ENCODE measurements around the gene ZNF283.
"Not testable (repeated sequence)": the region's sequence is repeated elsewhere in the genome, so short reads cannot be mapped to it uniquely, and the experiment has no call there.

DNA sequence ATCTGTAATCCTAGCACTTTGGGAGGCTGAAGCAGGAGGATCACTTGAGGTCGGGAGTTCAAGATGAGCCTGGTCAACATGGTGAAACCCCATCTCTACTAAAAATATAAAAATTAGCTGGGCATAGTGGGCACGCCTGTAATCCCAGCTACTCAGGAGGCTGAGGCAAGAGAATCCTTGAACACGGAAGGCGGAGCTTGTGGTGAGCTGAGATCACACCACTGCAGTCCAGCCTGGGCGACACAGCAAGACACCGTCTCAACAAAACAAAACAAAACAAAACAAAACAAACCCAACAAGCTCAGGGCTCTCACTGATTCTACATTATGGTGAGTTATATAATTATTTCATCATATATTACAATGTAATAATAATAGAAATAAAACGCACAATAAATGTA is 20.7 kb upstream of the ZNF283 start:
- not testable (repeated sequence) for TF ChIP-seq CTCF, POLR2AphosphoS5, POLR2A (IDR thresholded peaks at IDR 0.05)

All from breast epithelium (tissue), 3 donors.